HepG2 (cell line): Measurements from ENCODE around the gene SWI5. TPM values are rescaled to one million over a fixed set of nuclear protein-coding genes. Genes with fewer than 3 reads are reported as not detected.

Experiments
- ATAC-seq: fragments of 200-7000 bp; cut with Tn5 transposase; 3 replicates; pipeline ENCODE4 v1.9.1; 2020; ENCODE audit warnings: mild to moderate bottlenecking, moderate library complexity
- BruUV-seq: library from RNA; stranded (reverse); fragments of 400-500 nt; replicated peaks from 2 replicates; lab custom pipeline; 2021; lab: Mats Ljungman, UMichigan
- CTCF ChIA-PET: fragments of 300-600 bp; formaldehyde crosslinking; extraction: SDS; loops from one replicate; lab custom pipeline; 2021; ENCODE audit warnings: low total read pairs, inconsistent platforms, low intra/inter-chr PET ratio; lab: Yijun Ruan, JAX
- POLR2A ChIA-PET: fragments of 350-600 bp; sonication (Branson Sonifier 250); formaldehyde crosslinking; loops from one replicate; lab custom pipeline; 2020; ENCODE audit warnings: antibody characterized with exemption, inconsistent platforms; lab: Yijun Ruan, JAX
- DNase-seq: peaks from one replicate; pipeline ENCODE4 v3.0.0-alpha.2; 2015; ENCODE audit warnings: low spot score
- FAIRE-seq: peaks from 3 replicates; lab custom pipeline; 2011; peaks lifted over from hg19 to GRCh38; lab: Jason Lieb, UNC
- H2AFZ ChIP-seq: one replicate; pipeline ENCODE4 v1.6.1; 2011; ENCODE audit warnings: low read length, inconsistent platforms
- H3K27ac ChIP-seq: fragments of 300-600 bp; 3 replicates; pipeline ENCODE4 v1.8.0; 2011; ENCODE audit warnings: mixed run types, mild to moderate bottlenecking, mixed read lengths, low read length, inconsistent platforms; ENCODE audit not compliant: insufficient read depth; ENCODE audit errors: extremely low read length
- H3K27me3 ChIP-seq, 2 experiments: fragments of 200-600 bp in 1 of 2; 2 replicates in 1 of 2; 3 replicates in 1 of 2; pipeline versions ENCODE4 v1.6.0 to v1.8.0; 2011; ENCODE audit warnings: low read length in 2 of 2, mild to moderate bottlenecking in 2 of 2, moderate library complexity in 2 of 2, inconsistent platforms in 1 of 2; ENCODE audit not compliant: insufficient read depth in 2 of 2, control insufficient read depth in 1 of 2
- H3K36me3 ChIP-seq, 2 experiments: fragments of 200-600 bp in 1 of 2; replicated peaks in 1 of 2; 2 replicates in 1 of 2; 3 replicates in 1 of 2; pipeline versions ENCODE4 v1.5.1 to v1.8.0; 2011; ENCODE audit warnings: low read length in 2 of 2, inconsistent platforms in 1 of 2; ENCODE audit not compliant: insufficient read depth in 2 of 2, control insufficient read depth in 1 of 2
- H3K4me1 ChIP-seq: 2 replicates; pipeline ENCODE4 v1.5.1; 2012; ENCODE audit warnings: low read length, inconsistent platforms; ENCODE audit not compliant: insufficient read depth
- H3K4me2 ChIP-seq: 2 replicates; pipeline ENCODE4 v1.6.0; 2011; ENCODE audit warnings: low read depth, low read length, inconsistent platforms
- H3K4me3 ChIP-seq, 3 experiments: fragments of 200-600 bp in 1 of 3; sonication (generic), shearing (Covaris generic) in 1 of 3; replicated peaks in 1 of 3; 2 replicates each; pipeline ENCODE4 v1.5.1; 2011 to 2016; ENCODE audit warnings: low read length in 3 of 3, inconsistent platforms in 2 of 3, low read depth in 2 of 3, mild to moderate bottlenecking in 2 of 3, control low read depth in 1 of 3, mixed read lengths in 1 of 3; ENCODE audit not compliant: insufficient read depth in 1 of 3
- H3K79me2 ChIP-seq: one replicate; pipeline ENCODE4 v1.6.1; 2011; ENCODE audit warnings: low read length, inconsistent platforms; ENCODE audit not compliant: insufficient read depth
- H3K9ac ChIP-seq: 2 replicates; pipeline ENCODE4 v1.6.0; 2011; ENCODE audit warnings: mild to moderate bottlenecking, low read depth, low read length, inconsistent platforms; ENCODE audit not compliant: insufficient read depth
- H3K9me3 ChIP-seq: 2 replicates; pipeline ENCODE4 v1.5.1; 2012; ENCODE audit warnings: mild to moderate bottlenecking, low read length
- H4K20me1 ChIP-seq: 2 replicates; pipeline ENCODE4 v1.6.0; 2011; ENCODE audit warnings: inconsistent platforms, mild to moderate bottlenecking, low read length, moderate library complexity; ENCODE audit not compliant: insufficient read depth
- MAFK ChIP-seq, 2 experiments: IDR thresholded peaks in 1 of 2; conservative IDR thresholded peaks in 1 of 2; 2 replicates each; pipeline ENCODE4 v1.6.1; 2011; ENCODE audit warnings: improper control_type of control experiment in 2 of 2, low read length in 2 of 2
- MIER3 ChIP-seq: IDR thresholded peaks from 2 replicates; pipeline ENCODE4 v1.6.1; 2016; ENCODE audit warnings: missing compliant biosample characterization, borderline replicate concordance
- NFE2 ChIP-seq: sonication (generic); formaldehyde crosslinking; IDR thresholded peaks from 2 replicates; pipeline ENCODE4 v1.4.0; 2020; ENCODE audit warnings: missing genetic modification reagents
- SMARCE1 ChIP-seq: fragments of 450-650 bp; IDR thresholded peaks from 2 replicates; pipeline ENCODE4 v1.6.1; 2017; ENCODE audit warnings: borderline replicate concordance
- WGBS: methylation state at CpG from one replicate; pipeline ENCODE4 v1.1.6; 2017; ENCODE audit warnings: low lambda C conversion rate; 5-methylcytosine and 5-hydroxymethylcytosine counted together
- in situ Hi-C: cut with HindIII; loops from 2 replicates; pipeline ENCODE4 v1.10.0; 2017; ENCODE audit warnings: low pct_unique_long_range_greater_than_20kb; ENCODE audit not compliant: extremely low pct_ligation_motif_present
- intact Hi-C: fragments of 100-400 bp; cut with micrococcal nuclease; formaldehyde crosslinking; loops from one replicate; pipeline ENCODE4 v1.10.0; 2022; ENCODE audit not compliant: unreplicated experiment
- polyA plus RNA-seq, 8 experiments: library from polyadenylated mRNA; depleted of rRNA in 3 of 8; stranded (reverse) in 7 of 8; unstranded in 1 of 8; fragments of >200 nt; fragmentation: Illumina TruSeq in 4 of 8; extraction: Trizol in 4 of 8; gene quantifications; 2 replicates each; pipeline versions ENCODE4 v1.2.1 to v1.2.3, GENCODE V29; 2011 to 2016; ENCODE audit warnings: low read depth in 4 of 8, missing spikeins in 1 of 8, mixed read lengths in 1 of 8; ENCODE audit not compliant: insufficient read depth in 1 of 8
- total RNA-seq, 5 experiments: library from RNA; depleted of rRNA; stranded (reverse); fragments of >200 nt; fragmentation: Illumina TruSeq; extraction: Trizol; gene quantifications; 2 replicates each; pipeline ENCODE4 v1.2.3, GENCODE V29; 2016; ENCODE audit warnings: low read depth in 1 of 5
- TF ChIP-seq, protein P1 (sequence below): sonication (generic); formaldehyde crosslinking; IDR thresholded peaks from 2 replicates; pipeline ENCODE4 v1.5.0; 2020; ENCODE audit warnings: missing genetic modification reagents

Gene SWI5
- total and polyA plus RNA-seq, 2 of the 13 experiments (the other 11 are each of a cell fraction or from before 2014, with no cell fraction given): 39.2 to 41.0 TPM

DNA sequence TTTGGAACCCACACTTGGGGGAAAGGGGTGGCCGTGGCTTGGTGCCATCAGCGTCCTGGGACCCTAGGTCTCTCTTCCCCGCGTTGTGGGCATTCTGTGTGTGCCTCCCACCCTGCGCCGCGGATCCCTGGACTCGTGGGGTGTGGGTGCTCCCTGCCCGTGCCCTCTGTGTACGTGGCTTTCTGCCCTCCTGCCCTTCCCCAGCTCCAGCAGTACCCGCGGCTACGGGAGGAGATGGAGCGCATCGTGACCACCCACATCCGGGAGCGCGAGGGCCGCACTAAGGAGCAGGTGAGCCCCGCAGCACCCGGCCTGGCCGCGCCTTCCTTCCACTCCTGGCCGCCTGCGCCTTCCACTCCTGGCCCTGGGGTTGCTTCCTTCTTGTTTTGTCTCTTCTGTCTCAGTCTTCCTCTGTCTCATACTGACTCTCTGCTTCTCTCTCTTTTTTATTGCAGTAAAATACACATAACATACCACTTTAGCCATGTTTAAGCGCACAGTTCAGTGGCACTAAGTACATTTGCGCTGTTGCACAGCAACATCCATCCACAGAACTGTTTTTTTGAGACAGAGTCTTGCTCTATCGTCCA lies 42.2 kb upstream of the SWI5 start (continued):
- TF ChIP-seq NFE2 (CRISPR knock-in tag) (no peak), SMARCE1 (no peak)
- TF ChIP-seq, protein P1, sequence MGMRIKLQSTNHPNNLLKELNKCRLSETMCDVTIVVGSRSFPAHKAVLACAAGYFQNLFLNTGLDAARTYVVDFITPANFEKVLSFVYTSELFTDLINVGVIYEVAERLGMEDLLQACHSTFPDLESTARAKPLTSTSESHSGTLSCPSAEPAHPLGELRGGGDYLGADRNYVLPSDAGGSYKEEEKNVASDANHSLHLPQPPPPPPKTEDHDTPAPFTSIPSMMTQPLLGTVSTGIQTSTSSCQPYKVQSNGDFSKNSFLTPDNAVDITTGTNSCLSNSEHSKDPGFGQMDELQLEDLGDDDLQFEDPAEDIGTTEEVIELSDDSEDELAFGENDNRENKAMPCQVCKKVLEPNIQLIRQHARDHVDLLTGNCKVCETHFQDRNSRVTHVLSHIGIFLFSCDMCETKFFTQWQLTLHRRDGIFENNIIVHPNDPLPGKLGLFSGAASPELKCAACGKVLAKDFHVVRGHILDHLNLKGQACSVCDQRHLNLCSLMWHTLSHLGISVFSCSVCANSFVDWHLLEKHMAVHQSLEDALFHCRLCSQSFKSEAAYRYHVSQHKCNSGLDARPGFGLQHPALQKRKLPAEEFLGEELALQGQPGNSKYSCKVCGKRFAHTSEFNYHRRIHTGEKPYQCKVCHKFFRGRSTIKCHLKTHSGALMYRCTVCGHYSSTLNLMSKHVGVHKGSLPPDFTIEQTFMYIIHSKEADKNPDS (CRISPR knock-in tag): no peak

DNA sequence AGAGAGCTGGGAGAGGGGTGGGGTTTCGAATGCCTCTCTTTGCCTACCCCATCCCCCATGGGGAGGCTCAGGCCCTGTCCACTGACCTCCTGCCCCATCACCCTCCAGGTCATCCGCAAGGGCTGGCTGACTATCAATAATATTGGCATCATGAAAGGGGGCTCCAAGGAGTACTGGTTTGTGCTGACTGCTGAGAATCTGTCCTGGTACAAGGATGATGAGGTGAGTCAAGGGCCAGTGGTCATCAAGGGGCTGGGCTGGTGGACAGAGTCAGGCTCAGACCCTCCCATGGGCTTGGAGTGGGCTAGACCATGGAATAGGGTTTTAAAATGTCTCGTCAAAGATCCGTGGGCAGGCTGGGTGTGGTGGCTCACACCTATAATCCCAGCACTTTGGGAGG lies 34.0 kb upstream of the SWI5 start:
- Histone ChIP-seq H3K27ac (no peak overlapping the region), H3K79me2 (no peaks in the 10 kb centered on the region), H3K36me3 (no peaks in the 10 kb centered on the region), H3K9me3 (no peaks in the 10 kb centered on the region), H4K20me1 (no peaks in the 10 kb centered on the region), H2AFZ (no peak overlapping the region), H3K4me2 (no peak overlapping the region), H3K4me1 (peaks cover 37% of the 10 kb centered on the region), H3K27me3 (peaks cover 0 to 11% of the 10 kb centered on the region in 2 experiments; a peak in 1 of 5 replicates), H3K9ac (no peak overlapping the region), H3K4me3 (no peak overlapping the region)
- WGBS: 25% methylated on average over 4 of the region's 4 CpGs
- FAIRE-seq (no peak), DNase-seq (no peak), ATAC-seq (no peak)
- CTCF ChIA-PET: no interaction called here
- POLR2A ChIA-PET: interaction anchor here (1.6 kb wide), 1 partner anchor 33 kb away, joined by 4 read pairs; the partner anchor contains the start of genes GOLGA2 and SWI5
- intact Hi-C loops: no loop called here
- BruUV-seq: no TSS peak
- TF ChIP-seq MAFK (conservative IDR thresholded peaks at IDR 0.05 in 1 of 2, IDR thresholded peaks at IDR 0.05 in 1 of 2; ENCODE audit: low read length in 2 of 2) (0 out of 4 replicates have a peak, but pooled peaks have one; percentile 2 to 11), MIER3 (CRISPR knock-in tag) (no peak)
- in situ Hi-C loops: no loop called here
